Thoracic aorta (tissue), 2 donors: ENCODE results near the gene ACOX3. TPM values are rescaled to one million over a fixed set of nuclear protein-coding genes. Genes with fewer than 3 reads are reported as not detected.
A peak's percentile ranks its signal among the peaks of the same experiment; 100 is the strongest.

ENCODE experiments used
- ATAC-seq: fragments of 150-250 bp; one replicate; pipeline ENCODE4 v1.8.0; 2017; ENCODE audit warnings: low read depth; ENCODE audit not compliant: insufficient number of reproducible peaks, low FRiP score
- DNase-seq: peaks from one replicate; pipeline ENCODE4 v3.0.0-alpha.2; 2020; ENCODE audit warnings: low spot score
- H3K27ac ChIP-seq, 2 donors: fragments of 200-600 bp; sonication (generic); 1 replicate in 1 of 2; 2 replicates in 1 of 2; pipeline ENCODE4 v1.5.1; 2016; ENCODE audit warnings: mild to moderate bottlenecking in 2 of 2, moderate library complexity in 2 of 2
- H3K27me3 ChIP-seq: fragments of 200-600 bp; sonication (generic); replicated peaks from 2 replicates; pipeline ENCODE4 v1.6.0; 2016; ENCODE audit warnings: mild to moderate bottlenecking; ENCODE audit not compliant: insufficient read depth
- H3K36me3 ChIP-seq: fragments of 200-600 bp; sonication (generic); one replicate; pipeline ENCODE4 v1.5.1; 2016
- H3K4me1 ChIP-seq, 2 donors: fragments of 200-600 bp; sonication (generic); 1 replicate in 1 of 2; 2 replicates in 1 of 2; pipeline versions ENCODE4 v1.5.1 to v1.6.0; 2016; ENCODE audit warnings: low read depth in 2 of 2, mild to moderate bottlenecking in 1 of 2; ENCODE audit not compliant: control insufficient read depth in 1 of 2
- H3K4me3 ChIP-seq: fragments of 200-600 bp; sonication (generic); 2 replicates; pipeline ENCODE4 v1.5.1; 2016; ENCODE audit warnings: mild to moderate bottlenecking
- H3K9me3 ChIP-seq: fragments of 200-600 bp; sonication (generic); 2 replicates; pipeline ENCODE4 v1.5.1; 2016
- CTCF ChIP-seq: fragments of 200-600 bp; sonication (generic); IDR thresholded peaks from one replicate; pipeline ENCODE4 v1.5.1; 2019; ENCODE audit warnings: antibody characterized with exemption
- total RNA-seq, 2 donors: library from RNA; depleted of rRNA; stranded (reverse); fragments of >200 nt; gene quantifications; one replicate each; pipeline versions ENCODE4 v1.1.0 to v1.2.3, GENCODE V29; 2016

ACOX3 gene
- total RNA-seq, 2 donors from 2014 or later: 47.8 to 72.7 TPM

DNA sequence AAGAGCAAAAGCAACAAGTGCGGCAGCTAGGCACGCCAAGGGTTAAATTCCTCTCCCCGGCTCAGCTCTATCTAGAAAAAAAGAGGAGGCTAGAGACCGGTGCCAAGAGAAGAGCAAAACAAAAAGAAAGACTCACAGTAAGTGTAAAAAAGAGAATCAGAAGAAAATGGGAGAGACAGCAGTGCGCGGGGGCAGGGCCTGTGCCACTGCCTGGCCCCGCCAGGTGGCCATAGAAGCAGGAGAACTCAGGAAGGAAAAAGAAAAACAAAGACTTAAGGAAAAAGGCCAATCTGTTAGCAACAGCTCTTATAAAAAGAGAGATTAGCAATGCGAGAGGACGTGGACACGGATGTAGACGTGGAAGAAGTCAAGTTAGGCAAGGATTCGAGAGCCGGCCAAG, 3.2 kb downstream of the ACOX3 start:
- no peak for DNase-seq
- Histone ChIP-seq H3K9me3 (no peaks in the 10 kb centered on the region), H3K36me3 (no peaks in the 10 kb centered on the region), H3K27ac (peak overlapping the region; percentile 33 to 58), H3K4me3 (peak overlapping the region; percentile 20), H3K27me3 (no peaks in the 10 kb centered on the region), H3K4me1 (peaks cover 18 to 61% of the 10 kb centered on the region in 2 donors)
- no peak for ATAC-seq
- peak; percentile 25 for TF ChIP-seq CTCF

DNA sequence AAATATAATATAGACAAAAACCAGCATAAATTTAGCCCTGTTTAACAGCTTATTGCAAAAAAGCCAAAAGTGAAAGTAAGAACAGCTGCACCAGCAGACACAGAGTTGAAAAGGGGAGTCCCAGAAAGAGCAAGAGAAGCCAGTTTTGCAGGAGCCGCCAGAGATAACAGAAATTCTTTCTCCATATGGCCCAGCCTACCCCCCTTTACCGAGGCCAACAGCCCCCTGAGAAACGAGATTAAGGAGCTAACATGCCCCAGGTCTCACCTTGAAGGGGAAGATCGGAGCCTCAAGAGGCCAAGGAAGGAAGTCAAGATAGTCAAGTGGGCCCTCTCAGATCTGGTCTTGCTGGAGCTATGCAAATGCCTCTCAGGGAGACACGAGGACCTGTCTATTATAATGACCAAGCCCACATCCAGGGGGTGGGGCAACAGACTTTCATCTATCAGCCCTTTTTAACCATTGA, 4.8 kb downstream of the ACOX3 start:
- H3K27ac ChIP-seq: peak overlapping the region in 1 of 2 donors; percentile 36
- H3K4me1 ChIP-seq: peaks cover 14 to 48% of the 10 kb centered on the region in 2 donors
- H3K36me3 ChIP-seq: no peaks in the 10 kb centered on the region
- H3K4me3 ChIP-seq: peak overlapping the region; percentile 17
- ATAC-seq (no peak), DNase-seq (no peak)
- H3K27me3 ChIP-seq: no peaks in the 10 kb centered on the region
- no peak for TF ChIP-seq CTCF
- H3K9me3 ChIP-seq: no peaks in the 10 kb centered on the region

GRCh38 chr4:8434251-8435073, 6.1 kb downstream of the ACOX3 start:
- Histone ChIP-seq H3K27ac (no peak overlapping the region), H3K36me3 (no peaks in the 10 kb centered on the region), H3K4me1 (peaks cover 10 to 42% of the 10 kb centered on the region in 2 donors), H3K4me3 (no peak overlapping the region), H3K27me3 (no peaks in the 10 kb centered on the region), H3K9me3 (no peaks in the 10 kb centered on the region)
- DNase-seq: no peak
- no peak for ATAC-seq
- no peak for TF ChIP-seq CTCF

- Histone ChIP-seq H3K4me3 (no peak overlapping the region), H3K4me1 (peaks cover 13 to 37% of the 10 kb centered on the region in 2 donors), H3K27ac (no peak overlapping the region), H3K9me3 (no peaks in the 10 kb centered on the region), H3K27me3 (no peaks in the 10 kb centered on the region), H3K36me3 (no peaks in the 10 kb centered on the region)
- ATAC-seq (no peak), DNase-seq (no peak)
- TF ChIP-seq CTCF: no peak
Observed at GRCh38 chr4:8433136-8433535, 7.4 kb downstream of the ACOX3 start.

DNA sequence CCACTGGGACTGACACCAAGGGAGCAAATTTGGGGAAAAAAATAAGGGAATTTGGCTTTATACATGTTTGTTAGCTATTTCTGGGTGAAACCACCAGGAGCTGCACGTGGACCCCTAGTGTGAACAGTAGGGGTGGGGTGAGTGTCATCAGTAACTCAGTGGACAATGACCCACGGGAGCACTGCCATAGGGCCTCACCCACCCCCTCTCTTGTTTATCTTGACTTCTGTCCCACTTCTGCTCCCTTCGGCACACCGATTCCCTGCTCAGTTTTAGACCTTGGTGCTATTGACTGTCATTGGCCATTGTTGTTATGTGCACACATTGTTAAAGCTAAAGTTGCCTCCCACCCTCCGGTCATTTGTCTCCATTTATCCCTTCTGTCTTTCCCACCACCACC, 9.0 kb downstream of the ACOX3 start:
- peaks cover 19 to 40% of the 10 kb centered on the region in 2 donors for H3K4me1 ChIP-seq
- H3K9me3 ChIP-seq: no peaks in the 10 kb centered on the region
- H3K36me3 ChIP-seq: no peaks in the 10 kb centered on the region
- TF ChIP-seq CTCF: no peak
- no peak overlapping the region for H3K27ac ChIP-seq
- H3K27me3 ChIP-seq: no peaks in the 10 kb centered on the region
- no peak overlapping the region for H3K4me3 ChIP-seq
- DNase-seq (no peak), ATAC-seq (no peak)
